Glomerular endothelial cell (primary cell): ENCODE measurements around the gene RCAN2. TPM values are rescaled to one million over a fixed set of nuclear protein-coding genes. Genes with fewer than 3 reads are reported as not detected.

Experiments
- DNase-seq: peaks from one replicate; pipeline ENCODE4 v3.0.0-alpha.2; 2011; ENCODE audit warnings: low read depth, low spot score; ENCODE audit errors: extremely low read depth
- total RNA-seq: library from RNA; depleted of rRNA; stranded (reverse); fragments of >200 nt; gene quantifications from 2 replicates; pipeline ENCODE4 v1.2.3, GENCODE V29; 2015

The RCAN2 gene
- total RNA-seq = 5.7 and 10.0 TPM in 2 replicates

DNA sequence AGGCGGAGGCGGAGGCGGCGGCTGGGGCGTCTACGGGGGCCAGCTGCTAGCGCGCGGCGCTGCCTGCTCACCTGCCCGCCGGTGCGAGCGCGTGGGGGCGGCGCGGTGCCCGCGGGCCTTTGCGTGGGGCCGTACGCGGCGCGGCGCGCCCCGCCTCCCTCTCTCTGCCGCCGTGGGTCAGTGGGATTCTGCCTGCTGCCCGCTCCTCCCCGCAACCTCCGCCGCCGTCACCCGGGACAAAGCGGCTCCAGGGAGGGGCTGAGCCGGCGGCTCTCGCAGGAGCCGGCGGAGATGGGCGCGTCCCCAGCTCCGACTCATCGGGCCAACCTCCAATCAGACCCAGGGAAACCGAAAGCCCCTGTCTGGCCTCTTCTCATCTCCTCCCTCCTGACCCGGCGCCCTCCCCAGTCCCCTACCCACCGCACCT, at the start of gene RCAN2:
TSS of gene RCAN2 (minus strand) at position 249 of the 427 bp plus-strand sequence.
- no peak for DNase-seq

DNA sequence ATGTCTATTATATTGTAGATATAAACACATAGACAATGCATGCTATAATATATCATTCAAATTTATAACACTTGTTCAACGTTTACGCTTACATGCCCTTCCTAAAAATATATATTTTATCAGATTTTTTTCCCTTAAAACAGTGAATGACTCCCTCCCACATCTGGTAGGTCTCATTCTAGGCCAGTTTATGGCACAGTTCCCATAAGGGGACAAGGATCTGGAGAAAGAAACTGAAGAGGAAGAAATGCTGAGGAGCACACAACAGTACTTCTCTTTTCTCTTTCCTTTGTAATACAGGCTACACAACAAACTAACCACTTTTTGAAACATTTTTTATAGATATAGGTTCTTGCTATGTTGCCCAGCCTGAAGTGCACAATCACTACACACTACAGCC, 48.6 kb upstream of the RCAN2 start:
- DNase-seq = no peak

DNA sequence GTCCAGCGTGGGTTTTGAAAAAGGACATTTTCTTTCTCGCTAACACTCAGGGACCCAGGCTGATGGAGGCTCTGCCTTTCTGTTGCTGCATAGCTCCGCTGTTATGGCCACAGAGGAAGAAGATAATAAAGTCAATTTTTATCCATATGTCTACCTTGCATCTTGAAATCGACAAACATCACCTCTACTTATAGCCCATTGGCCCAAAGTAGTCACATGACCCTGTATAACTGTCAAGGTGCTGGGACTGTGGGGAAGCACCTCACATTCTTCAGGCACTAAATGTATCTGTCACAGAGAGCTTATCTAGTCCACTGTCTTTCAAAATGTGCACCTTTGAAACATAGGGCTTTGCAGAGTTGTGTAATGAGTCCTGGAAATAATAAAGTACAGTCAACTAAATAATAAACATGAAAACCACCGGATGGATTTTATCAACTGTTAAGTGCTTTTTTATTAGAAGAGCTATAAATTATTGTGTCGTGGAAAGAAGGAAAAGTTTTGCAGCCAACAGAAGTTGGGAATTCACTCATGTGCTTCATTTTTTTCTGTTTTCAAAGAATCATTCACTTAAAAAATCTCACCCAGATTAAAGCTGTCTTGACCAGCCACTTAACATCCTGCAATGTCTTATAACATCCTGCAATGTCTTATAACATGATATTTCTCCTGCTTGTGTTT, 47.7 kb upstream of the RCAN2 start:
- no peak for DNase-seq

DNA sequence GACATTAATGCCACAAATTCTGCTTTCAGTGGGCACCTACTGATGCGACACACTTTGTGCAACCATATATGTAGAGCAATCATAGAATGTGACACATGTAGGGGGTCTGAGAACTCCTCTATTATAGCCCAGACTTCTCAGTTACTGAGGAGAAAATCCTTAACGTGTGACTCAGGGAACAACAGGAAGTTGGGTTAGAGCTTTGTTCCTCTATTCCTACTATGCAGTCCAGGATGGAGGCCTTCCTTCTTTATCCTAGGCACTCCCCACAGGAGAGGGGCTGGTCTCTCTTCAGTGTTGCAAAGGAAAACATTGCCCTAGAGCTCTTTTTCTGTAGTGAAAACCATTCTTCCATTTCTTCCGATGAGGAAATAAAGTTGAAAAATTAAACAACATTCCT, 39.6 kb upstream of the RCAN2 start:
- no peak for DNase-seq

DNA sequence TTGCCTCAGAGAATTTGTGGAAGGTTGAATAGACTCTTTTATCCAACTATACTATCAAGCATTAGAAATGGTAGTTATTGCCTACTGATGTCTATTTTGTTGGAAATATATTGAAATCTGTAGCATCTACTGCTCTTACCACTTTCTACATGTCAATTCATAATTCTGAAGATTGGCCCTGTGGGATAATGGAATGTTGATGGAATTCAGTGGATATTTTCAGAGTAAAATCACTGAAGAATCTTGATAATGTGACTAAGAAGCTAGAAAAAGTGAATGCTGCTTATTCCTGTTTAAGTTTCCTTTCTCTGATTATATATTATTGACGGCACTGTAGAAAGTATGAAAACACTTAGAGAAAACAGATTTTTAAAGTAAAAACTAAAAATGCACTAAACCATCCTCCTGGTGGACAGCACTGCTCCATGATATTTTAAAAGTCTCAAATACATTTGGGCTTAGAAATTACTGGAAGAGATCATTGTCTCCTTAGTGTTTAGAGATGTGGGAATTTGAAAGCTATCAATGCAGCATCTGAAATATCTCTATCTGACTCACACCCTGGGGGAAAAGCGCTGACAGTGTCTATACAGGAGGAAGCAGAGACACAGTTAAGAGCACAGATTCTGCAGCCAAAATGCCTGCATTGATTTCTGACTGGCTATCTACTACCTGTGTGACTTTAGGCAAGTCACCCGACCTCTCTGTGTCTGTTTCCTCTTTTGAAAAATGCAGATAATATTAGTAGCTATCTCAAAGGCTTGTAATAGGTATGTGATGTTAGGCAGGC, 37.9 kb upstream of the RCAN2 start:
- DNase-seq = no peak

DNA sequence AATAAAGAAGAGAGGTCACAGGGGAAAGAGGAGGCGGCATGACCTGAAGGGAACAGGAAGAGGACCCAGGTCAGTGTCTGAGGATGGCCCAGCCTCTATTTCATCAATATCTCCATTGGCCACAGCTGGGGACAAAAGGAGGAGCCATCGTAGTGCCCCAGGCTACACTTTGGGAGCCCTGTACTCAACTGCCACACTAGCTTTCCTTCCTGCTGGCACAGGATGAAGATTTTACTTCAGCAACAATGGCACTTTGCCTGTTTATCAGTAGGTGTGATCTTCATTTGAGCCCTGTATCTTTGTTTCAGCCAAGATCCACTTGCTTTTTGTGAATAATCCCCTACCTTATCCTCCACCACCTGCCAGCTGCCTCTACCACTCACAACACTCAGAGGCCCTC, 35.4 kb upstream of the RCAN2 start:
- no peak for DNase-seq

DNA sequence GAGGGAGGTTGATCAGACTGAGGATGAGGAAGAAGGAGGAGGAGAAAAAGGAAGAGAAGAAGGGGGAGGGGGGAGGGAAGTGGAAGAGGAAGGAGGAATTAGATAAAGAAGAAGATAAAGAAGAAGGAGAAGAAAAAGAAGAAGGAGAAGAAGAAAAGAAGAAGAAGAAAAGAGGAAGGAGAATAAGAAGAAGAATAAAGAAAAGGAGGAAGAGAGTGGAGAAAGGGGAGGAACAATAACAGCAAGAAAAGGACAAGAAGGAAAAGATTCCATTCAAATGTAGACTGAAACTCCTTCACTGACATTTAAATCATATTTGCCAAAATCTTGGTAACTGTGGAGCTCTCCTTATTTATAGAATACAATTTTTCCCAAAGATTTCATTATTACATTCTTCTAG, 34.3 kb upstream of the RCAN2 start:
- DNase-seq = no peak

DNA sequence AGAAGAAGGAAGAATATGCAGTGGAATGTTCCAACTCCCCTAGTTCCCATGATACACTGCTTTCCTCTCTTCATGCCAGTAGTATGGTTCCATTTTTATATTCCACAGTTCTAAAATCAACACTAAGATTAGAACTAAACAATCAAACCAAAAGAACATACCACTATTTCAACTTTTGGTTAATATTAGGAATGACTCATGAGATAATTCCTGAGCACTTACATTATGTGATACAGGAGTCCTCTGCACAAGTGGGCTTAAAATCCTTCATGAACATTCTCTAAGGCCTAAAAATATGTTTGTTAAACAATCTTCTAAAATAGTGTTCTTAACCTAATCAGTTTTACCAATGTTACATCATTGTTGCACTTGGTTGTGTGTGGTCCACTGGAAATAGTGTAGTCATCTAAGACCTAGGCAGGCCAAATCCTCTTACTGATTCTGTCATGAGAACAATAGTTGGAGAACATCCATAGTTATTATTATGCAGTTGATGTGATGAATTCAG, 30.3 kb upstream of the RCAN2 start:
- DNase-seq = no peak

DNA sequence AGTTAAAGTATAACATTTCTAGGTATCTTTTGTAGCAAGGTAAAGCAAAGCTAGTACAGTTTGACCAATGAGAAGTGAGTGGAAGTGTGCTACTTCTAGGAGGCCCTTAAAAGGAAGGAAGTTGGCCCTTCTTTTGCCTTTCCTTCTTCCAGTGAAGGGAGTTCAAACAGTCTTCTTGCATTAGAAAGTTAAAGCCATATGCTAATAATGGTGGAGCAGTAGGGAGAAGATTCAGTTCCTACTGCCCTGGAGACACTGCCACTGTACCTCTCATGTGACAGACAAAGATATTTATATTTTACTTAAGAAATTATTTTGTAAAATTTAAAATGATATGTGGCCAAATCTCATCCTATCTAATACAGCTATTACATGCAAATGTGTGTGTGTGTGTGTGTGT, 26.0 kb upstream of the RCAN2 start:
- no peak for DNase-seq

DNA sequence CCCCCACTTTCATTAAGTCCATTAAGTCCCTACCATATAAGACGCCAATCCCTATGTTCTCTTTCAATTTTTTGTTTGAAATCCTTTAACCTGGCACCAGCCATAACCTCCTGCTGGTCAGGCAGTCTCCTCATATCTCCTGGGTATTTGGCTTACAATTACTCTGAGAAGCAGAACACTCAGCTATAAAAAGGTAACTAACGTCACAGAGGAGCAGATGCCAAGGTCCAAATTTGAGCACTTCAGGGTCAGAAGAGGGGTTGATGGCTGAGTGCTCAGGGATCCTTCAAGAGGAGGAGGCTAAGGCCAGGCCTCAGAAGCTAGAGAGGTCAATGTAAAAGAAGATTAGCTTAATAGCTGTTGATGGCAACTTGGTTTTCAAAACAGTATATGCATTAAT, 22.3 kb upstream of the RCAN2 start:
- DNase-seq = no peak

DNA sequence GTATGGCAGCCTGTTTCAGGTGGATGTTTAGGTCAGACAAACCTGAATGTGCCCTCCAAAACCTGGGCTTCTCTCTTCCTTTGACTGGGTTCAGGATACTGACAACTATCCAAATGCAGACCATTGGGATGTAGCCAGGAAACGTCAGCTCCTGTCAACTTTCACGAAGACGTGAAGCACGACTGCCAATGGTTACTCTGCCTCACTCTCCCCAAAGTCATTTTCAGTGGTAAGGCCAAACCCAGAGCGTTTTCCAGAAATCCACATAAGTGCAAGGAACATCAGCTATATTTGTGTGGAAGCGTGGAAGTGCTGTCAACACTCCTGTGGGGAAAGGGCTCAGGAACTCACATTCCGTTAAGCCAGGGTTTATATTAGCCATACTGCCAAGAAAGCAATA, 20.1 kb upstream of the RCAN2 start:
- no peak for DNase-seq

DNA sequence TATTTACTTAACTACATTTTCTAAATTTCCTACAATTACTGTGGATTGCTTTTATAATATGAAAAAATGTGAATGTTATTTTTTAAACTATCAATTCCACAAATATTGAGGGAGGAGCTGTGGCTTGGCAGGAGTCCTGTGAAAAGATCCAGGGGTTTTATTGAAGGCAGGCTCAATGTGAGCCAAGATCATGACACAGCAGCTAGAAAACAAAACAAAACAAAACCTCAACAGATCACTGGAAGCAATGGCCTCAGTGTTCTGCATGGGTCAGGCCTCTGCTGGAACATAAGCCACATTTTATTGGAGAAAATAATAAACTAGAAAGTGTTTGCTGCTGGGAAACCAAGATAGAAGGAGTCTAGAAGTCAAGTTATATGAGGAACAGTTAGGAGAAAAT, 19.4 kb upstream of the RCAN2 start:
- no peak for DNase-seq

DNA sequence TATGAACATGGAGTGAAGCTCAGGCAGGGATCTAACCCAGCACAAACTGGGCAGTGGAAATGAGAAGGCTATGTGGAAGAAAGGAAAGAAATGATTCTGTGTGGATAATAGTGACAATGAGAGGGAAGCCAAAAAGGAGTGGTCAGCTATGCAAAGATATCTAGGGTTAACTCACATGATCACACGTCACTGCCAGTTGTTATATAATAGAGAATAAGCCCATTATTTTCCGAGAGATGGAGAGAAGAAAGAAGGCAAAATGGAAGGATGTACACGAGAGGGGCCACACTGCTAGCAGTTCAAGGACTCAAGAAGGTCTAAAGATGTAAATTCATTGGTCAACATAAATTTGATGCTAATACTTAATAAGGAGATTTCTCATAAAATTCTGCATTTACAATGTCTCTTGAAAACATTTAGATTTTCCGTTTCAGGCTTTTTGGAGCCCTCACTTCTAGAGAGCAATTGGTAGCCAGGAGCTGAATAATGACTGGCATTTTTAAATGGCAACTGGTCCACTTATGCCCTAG, 18.8 kb upstream of the RCAN2 start:
- no peak for DNase-seq

DNA sequence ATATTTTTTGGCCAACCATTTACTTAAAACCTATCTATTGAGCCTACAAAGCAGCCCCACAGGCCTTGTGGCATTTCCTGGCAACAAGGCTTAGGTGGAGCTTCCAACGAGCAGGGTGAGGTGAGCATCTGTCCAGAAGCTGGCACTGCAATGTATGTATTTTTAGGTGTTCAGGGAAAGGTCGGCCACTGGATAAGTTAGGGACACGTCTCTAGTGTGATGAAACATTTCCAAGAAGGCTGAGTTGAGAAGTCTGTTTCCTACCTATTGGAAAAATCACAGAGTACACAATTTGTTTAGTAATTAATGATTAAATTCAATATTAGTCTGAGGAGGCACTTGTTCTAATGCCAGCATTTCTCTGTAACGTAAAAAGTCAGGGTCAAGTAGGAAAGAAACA, 17.8 kb upstream of the RCAN2 start:
- DNase-seq = no peak

DNA sequence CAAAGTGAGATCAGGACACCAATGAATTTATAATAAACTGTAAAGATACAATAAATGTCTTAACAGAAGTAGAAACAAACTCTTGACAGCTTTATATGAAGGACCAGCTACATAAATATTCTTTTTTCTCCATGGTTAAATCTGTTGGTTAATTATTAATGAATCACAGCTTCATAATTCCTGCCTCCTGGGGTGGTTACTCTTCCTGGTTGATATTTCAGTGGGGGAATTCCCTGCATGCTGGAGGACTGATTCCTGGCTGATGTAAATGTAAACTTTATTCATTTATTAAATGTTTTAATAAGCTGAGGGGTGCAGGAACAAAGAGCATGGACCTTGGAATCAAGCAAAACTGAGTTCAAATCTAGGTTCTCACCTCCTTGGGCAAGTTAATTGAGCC, 16.2 kb upstream of the RCAN2 start:
- no peak for DNase-seq

DNA sequence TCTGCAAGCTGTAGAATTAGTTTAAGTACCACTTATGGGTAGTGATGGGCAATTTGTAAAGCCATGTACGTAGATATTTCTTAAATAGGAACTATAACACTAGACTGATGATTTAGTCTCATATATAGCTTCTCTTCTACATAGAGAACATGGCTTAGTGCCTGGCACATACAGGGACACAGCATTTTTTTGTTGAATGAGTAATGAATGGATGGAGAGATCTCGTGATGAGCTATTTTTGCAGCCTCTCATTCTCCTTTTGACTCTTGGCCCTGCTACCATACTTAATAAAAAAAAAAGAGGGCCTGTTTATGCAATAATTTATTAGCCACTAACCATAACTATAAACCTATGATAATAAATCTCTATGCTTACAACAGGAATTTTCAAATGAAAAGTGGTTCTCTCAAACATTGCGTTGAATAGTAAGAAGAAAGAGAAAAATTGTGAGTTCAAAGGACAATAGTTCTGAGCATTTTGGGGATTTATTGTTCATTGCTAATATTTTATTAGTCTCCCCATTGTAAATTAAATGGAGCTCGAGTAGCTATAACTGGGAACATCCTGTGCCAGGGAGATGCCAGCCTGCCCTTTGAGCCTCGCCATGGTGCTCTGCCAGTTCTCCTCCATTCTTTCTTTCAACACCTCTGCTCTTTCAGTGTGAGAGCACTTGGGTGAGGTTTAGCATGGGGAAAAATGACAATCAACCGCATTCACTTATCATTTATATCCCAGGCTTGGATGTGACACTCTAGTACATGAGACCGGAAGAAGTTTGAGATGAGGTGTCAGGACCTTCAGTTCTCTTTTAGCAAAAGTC, 14.7 kb upstream of the RCAN2 start:
- DNase-seq = no peak

DNA sequence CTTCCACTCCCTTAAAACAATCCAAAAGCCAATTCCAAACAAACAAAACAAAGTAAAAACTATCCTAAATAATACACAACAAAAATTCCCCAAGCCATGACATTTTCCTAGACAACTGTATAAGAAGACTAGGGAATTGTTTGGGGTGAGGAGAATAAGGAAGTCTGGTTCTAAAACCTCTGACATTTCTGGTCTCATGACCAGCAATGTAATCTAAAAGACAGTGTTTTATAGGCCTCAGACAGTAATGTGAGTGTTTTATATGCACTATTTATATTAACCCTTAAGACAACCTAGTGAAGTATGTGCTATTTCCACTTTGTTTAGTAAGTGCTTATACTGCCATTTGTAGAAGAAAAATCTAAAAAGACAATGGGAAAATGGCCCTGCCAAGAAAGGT, 13.0 kb upstream of the RCAN2 start:
- DNase-seq = no peak

DNA sequence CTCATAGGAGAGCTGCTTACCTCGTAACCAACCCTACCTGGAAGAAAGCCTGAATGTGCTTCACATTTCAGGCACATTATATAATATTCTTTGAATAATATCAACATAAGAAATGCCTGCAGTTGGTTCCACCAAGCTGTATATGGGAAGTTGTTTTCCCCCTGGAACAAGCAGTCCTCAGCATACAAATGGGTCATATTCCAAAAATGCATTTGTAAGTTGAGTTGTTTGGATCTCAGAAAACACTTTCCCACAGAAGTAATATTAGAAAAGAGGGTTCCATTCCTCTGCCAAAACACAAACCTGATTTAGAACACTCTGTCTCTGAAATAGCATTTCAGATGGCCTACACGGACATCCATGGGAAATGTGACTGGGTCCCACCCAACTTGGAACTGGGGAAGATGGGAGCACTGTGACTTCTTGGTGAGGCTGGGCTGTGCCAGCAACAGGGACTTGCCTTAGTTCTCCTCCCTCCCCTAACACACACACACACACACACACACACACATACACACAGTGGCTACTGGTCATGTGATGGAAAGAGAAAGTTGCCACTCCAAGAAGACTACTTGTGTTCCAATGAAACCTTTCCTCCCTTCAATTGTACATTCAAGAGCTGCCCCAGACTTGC, 11.4 kb upstream of the RCAN2 start:
- DNase-seq = no peak

DNA sequence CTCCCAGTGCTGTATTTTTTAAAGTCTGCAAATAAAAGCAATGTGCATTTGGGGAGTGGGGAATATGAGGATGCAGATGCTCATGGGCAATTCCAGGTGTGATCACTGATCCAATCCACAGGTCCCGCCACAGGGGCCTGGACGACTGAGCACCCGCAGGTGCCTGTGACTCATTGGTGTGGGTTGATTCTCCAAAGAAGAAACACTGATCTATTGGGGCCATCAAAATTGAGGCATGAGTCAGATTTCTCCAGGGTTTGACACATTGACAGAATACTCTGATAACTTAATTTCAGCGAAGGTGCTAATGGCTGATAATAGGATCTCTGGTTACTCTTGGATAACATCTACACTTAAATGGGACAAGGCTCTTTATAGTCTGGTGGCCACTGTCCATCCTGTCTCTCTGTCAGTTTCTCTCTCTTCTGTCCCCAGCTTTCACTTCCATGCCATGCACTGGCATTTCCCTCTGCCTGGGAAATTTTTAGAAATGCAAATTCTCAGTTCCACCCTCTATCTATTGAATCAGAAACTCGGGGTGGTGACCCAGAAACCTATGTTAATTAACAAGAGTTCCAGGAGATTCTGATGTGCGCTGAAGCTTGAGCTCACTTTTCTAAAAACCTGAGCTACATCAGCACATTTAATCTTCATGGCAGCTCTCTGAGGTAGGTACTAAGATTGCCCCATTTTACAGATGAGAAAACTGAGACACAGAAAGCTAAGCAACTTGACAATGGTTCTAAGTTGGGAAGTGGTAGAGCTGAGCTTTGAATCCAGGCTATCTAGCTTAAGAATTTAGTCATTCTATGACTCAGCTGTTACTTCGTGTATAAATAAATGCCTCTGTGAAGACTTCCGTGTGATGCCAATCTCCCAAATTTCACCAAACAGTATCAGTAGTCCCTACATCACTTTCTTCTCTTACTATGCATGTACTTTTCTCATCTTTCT, 10.2 kb upstream of the RCAN2 start:
- DNase-seq = no peak

DNA sequence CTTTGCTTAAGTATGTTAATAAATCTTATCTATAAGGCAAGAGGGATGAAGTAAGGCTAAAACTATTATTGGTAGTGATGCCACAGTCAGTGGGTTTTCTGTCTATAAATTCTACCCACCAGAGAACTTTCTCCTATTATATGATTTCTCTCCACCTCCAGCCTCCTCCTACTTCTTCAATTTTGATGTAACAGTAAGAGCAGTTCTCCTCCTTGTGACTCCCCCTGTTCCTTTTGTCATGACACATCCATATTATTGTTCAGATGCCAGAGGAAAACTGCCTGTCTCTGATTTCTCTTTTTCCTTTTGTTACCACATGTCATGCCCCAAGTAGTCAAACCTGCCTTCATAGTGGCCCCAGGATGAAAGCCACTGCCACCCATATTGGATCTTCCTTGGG, 9.1 kb upstream of the RCAN2 start:
- DNase-seq = no peak
